Measurements from ENCODE around the gene CENPX.

- TF ChIP-seq CTCF (IDR thresholded peaks at IDR 0.05): no peak
- no peak for TF ChIP-seq POLR2A (IDR thresholded peaks at IDR 0.05)
Observed at GRCh38 chr17:82043507-82043906, 20.8 kb upstream of the CENPX start.

Data from adrenal gland (tissue), 5 donors.